GM19023 (cell line): ENCODE results near the gene GRP.
"Not testable (repeated sequence)": the region's sequence is repeated elsewhere in the genome, so short reads cannot be mapped to it uniquely, and the experiment has no call there.

Experiments
- ATAC-seq: cut with Tn5 transposase; IDR thresholded peaks from one replicate; pipeline ENCODE4 v1.9.1; 2021; ENCODE audit warnings: mild to moderate bottlenecking, moderate library complexity; ENCODE audit not compliant: unreplicated experiment

The GRP gene

GRCh38 chr18:59228351-59228750, 8.4 kb downstream of the GRP start:
- no peak for ATAC-seq

- no peak for ATAC-seq
These were observed 9.2 kb downstream of the GRP start for GRCh38 chr18:59229191-59229590.

- ATAC-seq, result no peak
These were observed 9.9 kb downstream of the GRP start for GRCh38 chr18:59229701-59230443.

GRCh38 chr18:59231114-59231513, 11.2 kb downstream of the GRP start:
- ATAC-seq, result no peak

GRCh38 chr18:59231877-59232276, 11.9 kb downstream of the GRP start:
- no peak for ATAC-seq

GRCh38 chr18:59232309-59233016, 12.5 kb downstream of the GRP start:
- no peak for ATAC-seq

GRCh38 chr18:59233017-59233410, 13.1 kb downstream of the GRP start:
- no peak for ATAC-seq

GRCh38 chr18:59238385-59238784, 18.4 kb downstream of the GRP start:
- ATAC-seq, result no peak

GRCh38 chr18:59239642-59240041, 19.7 kb downstream of the GRP start:
- ATAC-seq, result no peak

GRCh38 chr18:59242906-59243305, 22.9 kb downstream of the GRP start:
- ATAC-seq, result no peak

- ATAC-seq, result no peak
These were observed 26.8 kb downstream of the GRP start for GRCh38 chr18:59246796-59247195.

- ATAC-seq, result no peak
These were observed 29.3 kb downstream of the GRP start for GRCh38 chr18:59249199-59249774.

GRCh38 chr18:59255491-59255890, 35.5 kb downstream of the GRP start:
- not testable (repeated sequence) for ATAC-seq

- ATAC-seq, result not testable (repeated sequence)
These were observed 41.9 kb downstream of the GRP start for GRCh38 chr18:59261842-59262241.

GRCh38 chr18:59262243-59262642, 42.3 kb downstream of the GRP start:
- not testable (repeated sequence) for ATAC-seq

GRCh38 chr18:59263661-59264060, 43.7 kb downstream of the GRP start:
- ATAC-seq, result no peak

- ATAC-seq, result no peak
These were observed 44.2 kb downstream of the GRP start for GRCh38 chr18:59264121-59264571.

GRCh38 chr18:59264651-59265245, 44.8 kb downstream of the GRP start:
- ATAC-seq, result no peak

GRCh38 chr18:59265246-59265973, 45.5 kb downstream of the GRP start:
- peak; percentile 65 for ATAC-seq

- no peak for ATAC-seq
These were observed 46.0 kb downstream of the GRP start for GRCh38 chr18:59265974-59266369.

GRCh38 chr18:59266459-59266858, 46.5 kb downstream of the GRP start:
- no peak for ATAC-seq
